Activated T-helper 2 cell treated with anti-CD3 and anti-CD28 coated beads, Interferon-gamma antibody, Interleukin-2, Interleukin-4, amounts not matched to agents 10 μg/mL and 5 μg/mL and 100 μg/mL, durations not matched to agents 14 hours and 24 hours and 36 hours (primary cell): ENCODE results near the gene ACTL9. TPM values are rescaled to one million over a fixed set of nuclear protein-coding genes. Genes with fewer than 3 reads are reported as not detected.

Experiments used
- DNase-seq: peaks from one replicate; pipeline ENCODE4 v3.0.0; 2021; ENCODE audit warnings: low spot score
- H3K27ac Mint-ChIP-seq: one replicate; pipeline ENCODE4 v1.8.0; 2021; ENCODE audit warnings: mixed read lengths
- H3K27me3 Mint-ChIP-seq: one replicate; pipeline ENCODE4 v1.8.0; 2021; ENCODE audit warnings: low read depth, mixed read lengths
- H3K36me3 Mint-ChIP-seq: one replicate; pipeline ENCODE4 v1.8.0; 2021; ENCODE audit warnings: low read depth, mixed read lengths
- H3K4me1 Mint-ChIP-seq: one replicate; pipeline ENCODE4 v1.8.0; 2021; ENCODE audit warnings: low read depth, mixed read lengths
- H3K4me3 Mint-ChIP-seq: one replicate; pipeline ENCODE4 v1.8.0; 2021; ENCODE audit warnings: low read depth, mild to moderate bottlenecking, moderate library complexity, mixed read lengths
- H3K9me3 Mint-ChIP-seq: one replicate; pipeline ENCODE4 v1.8.0; 2021; ENCODE audit warnings: mixed read lengths
- intact Hi-C: fragments of 100-400 bp; cut with micrococcal nuclease; formaldehyde crosslinking; loops from one replicate; pipeline ENCODE4 v1.15.1; 2023
- total RNA-seq: library from RNA; stranded (reverse); gene quantifications from 2 replicates; pipeline ENCODE4 v1.2.3, GENCODE V29; 2022

Gene ACTL9
- total RNA-seq, 1 donor from 2014 or later, result not detected

DNA sequence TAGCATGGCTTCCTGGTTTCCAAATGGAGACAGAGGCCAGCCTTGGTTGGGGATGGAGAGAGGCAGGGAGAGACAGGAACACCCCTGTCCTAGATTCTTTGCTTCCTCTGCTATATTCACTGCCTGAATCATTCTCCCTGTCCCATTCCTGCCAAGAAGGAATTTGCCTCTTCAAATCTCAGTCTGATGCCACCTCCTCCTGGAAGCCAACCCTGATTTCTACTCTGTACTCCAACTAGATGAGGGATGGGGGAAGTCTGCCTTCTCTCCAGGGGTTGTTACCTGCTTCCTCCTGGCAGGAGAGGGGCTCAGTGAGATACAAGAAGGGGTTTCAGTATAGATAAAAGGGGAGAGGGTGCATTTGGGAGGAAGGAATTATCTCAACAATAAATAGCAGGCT, 1.3 kb upstream of the ACTL9 start:
- H3K4me1 Mint-ChIP-seq, result peaks cover 58% of the 10 kb centered on the region

DNA sequence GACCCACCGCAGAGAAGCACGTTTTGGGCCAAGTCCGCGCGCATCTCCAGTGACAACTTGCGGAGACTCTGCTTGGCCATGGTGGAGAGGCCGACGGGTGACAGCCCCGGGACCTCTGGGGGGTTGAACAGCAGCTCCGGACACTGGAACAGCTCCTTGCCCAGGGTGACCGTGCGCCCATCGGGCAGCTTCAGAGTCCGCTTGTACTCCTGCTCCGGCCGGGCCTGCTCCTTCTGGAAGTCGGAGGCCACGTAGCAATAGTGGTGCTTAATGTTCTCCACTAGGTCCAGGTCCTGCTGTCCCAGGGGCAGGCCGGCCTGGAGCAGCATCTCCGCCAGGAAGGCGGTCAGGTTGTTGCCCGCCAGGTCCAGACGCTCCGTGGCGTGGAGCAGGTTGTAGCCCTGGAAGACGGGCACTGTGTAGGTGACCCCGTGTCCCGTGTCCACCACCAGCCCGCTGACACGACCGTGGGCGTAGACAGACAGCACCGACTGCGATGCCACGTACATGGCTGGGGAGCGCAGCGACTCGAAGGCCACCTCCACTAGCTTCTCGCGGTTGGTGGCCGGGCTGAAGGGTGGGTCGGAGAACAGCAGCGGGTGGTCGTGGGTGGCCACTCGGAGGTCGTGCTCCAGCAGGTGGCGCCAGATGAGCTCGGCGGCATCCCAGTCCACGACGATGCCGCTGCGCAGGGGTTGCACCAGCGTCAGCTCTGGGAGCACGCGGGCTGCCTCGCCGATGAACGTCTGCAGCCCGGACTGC, 743 bp downstream of the ACTL9 start:
- DNase-seq, result no peak
- intact Hi-C loops, result no loop called here
- no peaks in the 10 kb centered on the region for H3K9me3 Mint-ChIP-seq
- H3K4me1 Mint-ChIP-seq, result peaks cover 51% of the 10 kb centered on the region
- H3K4me3 Mint-ChIP-seq, result no peak overlapping the region
- no peak overlapping the region for H3K27ac Mint-ChIP-seq
- peaks cover 23% of the 10 kb centered on the region for H3K27me3 Mint-ChIP-seq
- no peaks in the 10 kb centered on the region for H3K36me3 Mint-ChIP-seq

More for the DNA sequence above, 1.3 kb upstream of the ACTL9 start:
- H3K4me3 Mint-ChIP-seq, result no peak overlapping the region
- peaks cover 4% of the 10 kb centered on the region for H3K36me3 Mint-ChIP-seq
- DNase-seq, result no peak
- no peaks in the 10 kb centered on the region for H3K9me3 Mint-ChIP-seq
- no peak overlapping the region for H3K27ac Mint-ChIP-seq
- intact Hi-C loops, result no loop called here
- H3K27me3 Mint-ChIP-seq, result peaks cover 16% of the 10 kb centered on the region

DNA sequence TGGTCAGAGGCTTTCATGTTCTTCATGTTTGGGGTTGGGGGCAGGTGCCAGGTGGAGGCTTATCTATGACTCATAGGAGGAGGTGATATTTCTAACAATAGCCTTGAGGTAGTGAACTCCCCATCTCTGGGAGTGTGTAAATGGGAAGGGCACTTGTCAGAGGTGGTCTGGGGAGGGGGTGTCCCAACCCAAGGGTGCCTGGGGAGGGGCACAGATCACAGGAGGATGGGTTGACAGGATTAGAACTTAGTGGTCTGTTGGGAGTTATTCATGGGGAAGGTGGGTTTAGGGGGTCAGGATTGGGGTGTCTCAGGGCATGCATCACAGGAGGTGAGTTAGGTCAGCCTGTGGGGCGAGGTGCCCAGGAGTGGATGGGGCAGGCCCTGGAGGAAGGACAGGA, 1.6 kb downstream of the ACTL9 start:
- intact Hi-C loops, result no loop called here
- Mint-ChIP-seq H3K4me1 (peaks cover 43% of the 10 kb centered on the region), H3K27me3 (peaks cover 30% of the 10 kb centered on the region), H3K36me3 (no peaks in the 10 kb centered on the region), H3K9me3 (no peaks in the 10 kb centered on the region), H3K4me3 (no peak overlapping the region), H3K27ac (no peak overlapping the region)
- DNase-seq, result no peak

DNA sequence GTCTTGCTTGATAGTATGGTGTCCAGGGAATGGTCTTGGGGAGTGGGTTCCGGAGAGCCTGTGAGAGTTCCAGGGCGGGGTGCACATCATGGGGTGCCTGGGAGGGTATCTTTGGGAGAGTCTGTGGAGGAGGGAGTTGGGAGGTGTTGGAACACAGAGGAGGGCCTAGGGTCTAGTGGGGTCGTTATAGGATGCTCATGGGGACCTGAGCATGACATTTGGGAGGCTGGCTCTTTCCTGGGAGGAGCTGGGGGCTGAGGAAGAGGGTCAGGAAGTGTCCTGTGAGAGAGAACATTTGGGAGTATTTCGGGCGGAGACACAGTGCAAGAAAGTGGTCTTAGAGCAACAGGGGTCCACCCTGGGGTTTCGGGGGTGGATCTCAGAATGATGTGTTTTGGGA, 2.7 kb downstream of the ACTL9 start:
- H3K27ac Mint-ChIP-seq, result no peak overlapping the region
- intact Hi-C loops, result no loop called here
- no peak for DNase-seq
- no peaks in the 10 kb centered on the region for H3K9me3 Mint-ChIP-seq
- H3K4me1 Mint-ChIP-seq, result peaks cover 37% of the 10 kb centered on the region
- no peak overlapping the region for H3K4me3 Mint-ChIP-seq
- H3K27me3 Mint-ChIP-seq, result peaks cover 35% of the 10 kb centered on the region
- H3K36me3 Mint-ChIP-seq, result no peaks in the 10 kb centered on the region

DNA sequence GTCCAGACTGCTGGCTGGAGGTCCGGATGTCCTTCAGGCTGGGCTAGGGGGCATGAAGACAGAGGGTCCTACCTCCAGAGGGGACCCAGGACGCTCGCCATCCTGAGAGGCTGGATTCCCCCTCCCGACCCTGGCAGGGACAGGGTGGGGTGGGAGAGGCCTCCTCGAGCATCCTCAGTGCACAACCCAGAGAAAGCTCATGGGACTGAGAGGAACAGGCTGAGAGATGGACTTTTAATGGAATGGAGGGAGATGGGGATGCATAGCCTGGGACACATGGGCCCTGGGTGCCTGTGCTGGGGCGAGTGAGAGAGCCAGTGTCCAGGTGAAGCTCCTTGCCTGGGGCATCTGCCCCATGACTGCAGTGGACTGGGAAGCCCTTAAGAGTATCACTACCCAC, 3.1 kb downstream of the ACTL9 start:
- Mint-ChIP-seq H3K4me1 (peaks cover 36% of the 10 kb centered on the region), H3K27me3 (peaks cover 37% of the 10 kb centered on the region), H3K36me3 (no peaks in the 10 kb centered on the region), H3K27ac (no peak overlapping the region), H3K9me3 (no peaks in the 10 kb centered on the region), H3K4me3 (no peak overlapping the region)
- intact Hi-C loops, result no loop called here
- DNase-seq, result no peak

DNA sequence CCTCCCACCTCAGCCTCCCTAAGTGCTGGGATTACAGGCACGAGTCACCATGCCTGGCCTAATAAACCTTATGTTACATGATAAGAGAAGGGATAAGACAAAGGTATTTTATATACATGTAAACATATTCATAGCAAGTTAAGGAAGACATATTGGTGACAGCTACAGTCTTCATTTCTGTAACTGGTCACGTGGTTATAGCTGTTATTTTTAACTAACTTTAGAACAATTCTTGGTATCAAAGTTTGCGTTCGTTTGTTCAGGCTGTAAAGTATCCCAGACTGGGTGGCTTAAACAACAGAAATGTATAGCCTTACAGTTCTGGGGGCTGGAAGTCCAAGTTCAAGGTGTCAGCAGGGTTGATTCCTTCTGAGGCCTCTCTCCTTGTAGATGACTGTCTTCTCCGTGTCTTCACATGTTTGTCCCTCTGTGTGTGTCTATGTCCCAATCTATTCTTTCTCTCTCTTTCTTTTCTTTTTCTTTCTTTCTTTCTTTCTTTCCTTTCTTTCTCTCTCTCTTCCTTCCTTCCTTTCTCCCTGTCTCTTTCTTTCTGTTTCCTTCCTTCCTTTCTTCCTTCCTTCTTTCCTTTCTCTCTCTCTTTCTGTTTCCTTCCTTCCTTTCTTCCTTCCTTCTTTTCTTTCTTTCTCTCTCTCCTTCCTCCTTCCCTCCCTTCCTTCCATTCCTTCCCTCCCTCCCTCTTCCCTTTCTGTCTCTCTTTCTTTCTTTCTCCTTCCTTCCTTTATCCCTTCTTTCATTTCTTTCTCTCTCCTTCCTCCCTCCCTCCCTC, 7.6 kb downstream of the ACTL9 start:
- Mint-ChIP-seq H3K27me3 (peaks cover 38% of the 10 kb centered on the region), H3K27ac (no peak overlapping the region), H3K4me1 (peaks cover 19% of the 10 kb centered on the region), H3K9me3 (no peaks in the 10 kb centered on the region), H3K36me3 (no peaks in the 10 kb centered on the region), H3K4me3 (no peak overlapping the region)
- no peak for DNase-seq
- intact Hi-C loops, result no loop called here

DNA sequence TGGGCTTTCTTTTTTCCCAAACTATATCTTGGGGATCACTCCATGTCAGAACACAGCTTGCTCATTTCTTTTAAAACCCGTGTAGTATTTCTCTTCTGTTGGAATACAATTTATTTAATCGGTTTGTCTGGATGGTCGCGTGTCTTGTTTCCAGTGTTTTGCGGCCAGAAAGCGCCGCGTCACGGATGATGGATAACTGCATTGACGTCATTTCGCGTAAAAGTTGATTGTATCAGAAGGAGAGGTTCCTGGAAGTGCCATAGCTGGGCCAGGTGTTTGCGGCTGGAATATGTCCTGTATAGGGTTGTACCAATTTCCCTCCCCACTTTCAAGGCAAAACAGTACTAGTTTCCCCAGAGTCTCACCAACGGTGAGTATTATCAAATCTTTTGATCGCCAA, 9.7 kb downstream of the ACTL9 start:
- H3K4me1 Mint-ChIP-seq, result peaks cover 6% of the 10 kb centered on the region
- intact Hi-C loops, result no loop called here
- no peak overlapping the region for H3K27ac Mint-ChIP-seq
- no peaks in the 10 kb centered on the region for H3K36me3 Mint-ChIP-seq
- no peak overlapping the region for H3K4me3 Mint-ChIP-seq
- H3K9me3 Mint-ChIP-seq, result no peaks in the 10 kb centered on the region
- no peak for DNase-seq
- H3K27me3 Mint-ChIP-seq, result peaks cover 33% of the 10 kb centered on the region

DNA sequence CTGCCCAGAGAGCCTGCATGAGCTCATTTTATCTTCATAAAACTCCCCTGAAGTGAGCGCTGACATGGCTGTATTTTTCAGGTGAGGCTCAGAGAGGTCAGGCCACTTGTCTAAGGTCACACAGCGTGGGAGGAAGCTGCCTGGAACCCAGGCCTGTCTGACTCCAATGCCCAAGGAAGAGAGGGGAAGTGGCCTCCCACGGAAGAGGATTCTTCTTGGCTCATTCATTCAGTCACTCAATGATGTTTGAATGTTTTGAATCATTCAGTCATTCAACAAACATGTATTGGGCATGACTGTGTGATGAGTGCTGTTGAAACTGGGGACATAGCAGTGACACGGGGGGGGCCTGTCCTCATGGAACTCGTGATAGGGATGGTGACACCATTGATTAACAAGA, 12.0 kb downstream of the ACTL9 start:
- Mint-ChIP-seq H3K9me3 (no peaks in the 10 kb centered on the region), H3K4me3 (no peak overlapping the region), H3K27me3 (peaks cover 15% of the 10 kb centered on the region), H3K36me3 (no peaks in the 10 kb centered on the region), H3K27ac (no peak overlapping the region), H3K4me1 (peaks cover 12% of the 10 kb centered on the region)
- intact Hi-C loops, result no loop called here
- DNase-seq, result no peak

DNA sequence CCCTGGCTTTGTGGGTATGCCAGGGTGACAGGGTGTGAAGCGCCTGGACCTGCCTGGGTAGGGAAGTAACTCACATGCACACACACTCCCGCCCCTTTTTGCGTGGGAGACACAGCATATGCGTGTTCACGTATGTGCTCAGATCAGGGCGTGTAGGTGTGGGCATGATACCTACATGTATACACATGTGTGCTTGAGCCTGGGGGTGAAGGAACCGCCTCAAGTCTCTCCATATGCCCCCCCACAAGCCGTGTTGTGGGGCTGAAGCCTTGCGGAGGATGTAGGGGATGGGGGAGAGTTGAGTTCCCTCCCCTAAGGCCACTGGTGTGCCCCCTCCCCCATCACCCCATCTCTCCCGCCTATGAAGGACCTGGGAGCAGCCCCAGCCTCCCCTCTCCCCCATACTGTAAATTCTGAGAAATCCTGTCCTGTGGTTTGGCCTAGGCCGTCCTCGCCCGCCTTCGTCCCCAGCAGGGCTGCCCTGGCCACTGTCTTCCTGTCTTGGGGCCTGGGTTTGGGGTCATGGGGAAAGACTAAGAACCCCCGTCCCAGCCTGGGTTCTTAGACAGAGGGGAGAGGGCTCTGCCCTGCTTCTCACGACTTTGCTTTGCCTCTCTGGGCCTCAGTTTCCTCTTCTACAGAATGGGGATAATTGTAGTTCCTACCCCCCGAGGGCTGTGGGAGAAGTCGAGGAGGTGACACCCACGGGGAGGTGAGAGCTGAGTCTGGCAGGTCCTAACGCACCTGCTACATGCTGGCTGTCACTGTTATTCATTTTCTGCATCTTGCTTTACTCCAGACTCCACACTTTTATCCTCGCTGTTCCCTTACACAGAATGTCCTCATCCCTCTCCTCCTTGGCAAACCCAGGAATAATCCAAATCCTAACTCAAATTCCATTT, 14.3 kb downstream of the ACTL9 start:
- no peaks in the 10 kb centered on the region for H3K36me3 Mint-ChIP-seq
- intact Hi-C loops, result no loop called here
- no peak for DNase-seq
- peaks cover 3% of the 10 kb centered on the region for H3K9me3 Mint-ChIP-seq
- H3K27me3 Mint-ChIP-seq, result peaks cover 8% of the 10 kb centered on the region
- H3K27ac Mint-ChIP-seq, result no peak overlapping the region
- no peak overlapping the region for H3K4me3 Mint-ChIP-seq
- H3K4me1 Mint-ChIP-seq, result peaks cover 26% of the 10 kb centered on the region

DNA sequence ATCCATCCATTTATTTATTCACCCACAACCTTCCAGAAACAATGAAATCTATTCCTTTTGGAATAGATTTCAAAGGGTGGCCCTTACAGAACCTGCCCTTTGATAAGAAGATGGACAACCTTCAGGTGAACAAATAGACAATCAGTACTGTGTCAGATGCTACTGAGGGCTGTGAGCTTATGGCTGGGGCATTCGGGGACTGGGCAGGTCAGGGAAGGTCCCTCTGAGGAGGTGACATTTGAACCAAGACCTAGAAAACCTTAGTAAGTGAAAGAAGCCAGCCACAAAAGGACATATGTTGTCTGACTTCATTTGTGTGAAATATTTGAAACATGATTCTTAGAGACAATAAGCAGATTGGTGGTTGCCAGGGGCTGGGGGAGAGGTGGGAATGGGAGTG, 15.7 kb downstream of the ACTL9 start:
- Mint-ChIP-seq H3K27me3 (peaks cover 10% of the 10 kb centered on the region), H3K4me3 (no peak overlapping the region), H3K9me3 (peaks cover 11% of the 10 kb centered on the region), H3K4me1 (peaks cover 26% of the 10 kb centered on the region), H3K27ac (no peak overlapping the region), H3K36me3 (no peaks in the 10 kb centered on the region)
- intact Hi-C loops, result no loop called here
- no peak for DNase-seq

DNA sequence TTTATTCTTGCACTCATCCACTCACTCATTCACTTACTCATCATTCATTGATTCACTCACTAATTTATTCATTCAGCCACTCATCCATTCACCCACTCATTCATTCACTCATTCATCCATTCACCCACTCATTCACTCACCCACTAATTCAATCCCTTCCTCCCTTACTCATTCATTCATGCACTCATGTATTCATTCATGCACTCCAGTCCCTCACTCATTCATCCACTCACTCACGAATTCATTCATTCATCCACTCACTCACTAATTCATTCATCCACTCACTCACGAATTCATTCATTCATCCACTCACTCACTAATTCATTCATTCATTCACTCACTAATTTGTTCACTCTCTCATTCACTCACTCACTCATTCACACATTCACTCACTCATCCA, 16.1 kb downstream of the ACTL9 start:
- Mint-ChIP-seq H3K4me1 (peaks cover 26% of the 10 kb centered on the region), H3K9me3 (peaks cover 14% of the 10 kb centered on the region)
- intact Hi-C loops, result no loop called here

DNA sequence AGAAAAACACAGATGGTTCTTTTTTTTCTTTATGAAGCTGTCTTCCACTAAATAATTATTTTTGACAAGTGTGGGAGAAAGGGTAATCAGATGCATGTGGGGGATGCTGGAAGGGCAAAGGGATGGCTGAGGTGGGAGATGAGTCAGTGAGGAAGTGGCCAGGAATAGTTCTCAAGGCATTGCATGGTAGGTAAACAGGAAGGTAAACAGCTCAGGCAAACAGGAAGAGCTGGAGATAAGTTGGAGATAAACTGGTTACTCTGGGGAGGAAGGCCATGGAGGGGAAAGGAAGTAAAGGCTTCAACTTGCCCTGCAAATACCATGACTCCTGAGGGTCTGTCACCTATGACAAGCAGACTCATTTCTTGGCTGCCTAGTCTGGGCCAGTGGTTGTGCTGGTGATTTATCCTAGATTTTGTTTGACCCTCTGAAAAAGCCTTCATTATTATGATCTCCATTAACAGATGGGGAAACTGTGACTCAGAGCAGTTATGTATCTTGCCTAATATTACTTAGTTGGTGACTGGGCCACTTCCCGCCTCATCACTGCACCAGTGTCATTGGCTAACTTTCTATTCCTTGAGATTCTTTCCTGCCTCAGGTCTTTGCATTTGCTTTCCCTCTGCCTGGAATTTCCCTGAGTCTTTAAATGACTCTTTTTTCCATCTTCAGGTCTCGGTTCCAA, 17.1 kb downstream of the ACTL9 start:
- H3K27ac Mint-ChIP-seq, result no peak overlapping the region
- H3K4me1 Mint-ChIP-seq, result peaks cover 24% of the 10 kb centered on the region
- H3K9me3 Mint-ChIP-seq, result peaks cover 14% of the 10 kb centered on the region

More for the DNA sequence above, 16.1 kb downstream of the ACTL9 start:
- Mint-ChIP-seq H3K36me3 (no peaks in the 10 kb centered on the region), H3K27ac (no peak overlapping the region), H3K27me3 (peaks cover 10% of the 10 kb centered on the region), H3K4me3 (no peak overlapping the region)
- no peak for DNase-seq

More for the DNA sequence above, 17.1 kb downstream of the ACTL9 start:
- intact Hi-C loops, result no loop called here
- H3K4me3 Mint-ChIP-seq, result no peak overlapping the region
- H3K27me3 Mint-ChIP-seq, result peaks cover 7% of the 10 kb centered on the region
- DNase-seq, result no peak
- no peaks in the 10 kb centered on the region for H3K36me3 Mint-ChIP-seq
